Duodenal mucosa (tissue), 2 donors: ENCODE results near the gene QRSL1.
A peak's percentile ranks its signal among the peaks of the same experiment; 100 is the strongest.
"Not testable (repeated sequence)": the region's sequence is repeated elsewhere in the genome, so short reads cannot be mapped to it uniquely, and the experiment has no call there.

Source experiments
- H3K27ac ChIP-seq: one replicate; pipeline ENCODE4 v1.7.0; 2013; ENCODE audit warnings: low read depth, low read length
- H3K27me3 ChIP-seq, 2 donors: one replicate each; pipeline ENCODE4 v1.7.0; 2013; ENCODE audit warnings: low read length in 2 of 2, control low read depth in 1 of 2; ENCODE audit not compliant: insufficient read depth in 2 of 2, control insufficient read depth in 1 of 2
- H3K36me3 ChIP-seq, 2 donors: one replicate each; pipeline ENCODE4 v1.7.0; 2013; ENCODE audit warnings: low read length in 2 of 2, control low read depth in 1 of 2; ENCODE audit not compliant: insufficient read depth in 2 of 2, control insufficient read depth in 1 of 2
- H3K4me1 ChIP-seq, 2 donors: one replicate each; pipeline ENCODE4 v1.7.0; 2013; ENCODE audit warnings: low read length in 2 of 2, control low read depth in 1 of 2; ENCODE audit not compliant: insufficient read depth in 2 of 2, control insufficient read depth in 1 of 2
- H3K4me3 ChIP-seq, 2 donors: one replicate each; pipeline ENCODE4 v1.7.0; 2013; ENCODE audit warnings: low read length in 2 of 2, low read depth in 1 of 2
- H3K9ac ChIP-seq, 2 donors: one replicate each; pipeline ENCODE4 v1.7.0; 2013; ENCODE audit warnings: low read length in 2 of 2, low read depth in 1 of 2
- H3K9me3 ChIP-seq, 2 donors: one replicate each; pipeline ENCODE4 v1.7.0; 2013; ENCODE audit warnings: low read length in 2 of 2, control low read depth in 1 of 2; ENCODE audit not compliant: control insufficient read depth in 1 of 2

The QRSL1 gene

GRCh38 chr6:106694343-106694742, 65.0 kb downstream of the QRSL1 start:
- Histone ChIP-seq H3K9me3 (no peaks in the 10 kb centered on the region), H3K4me1 (peaks cover 17 to 26% of the 10 kb centered on the region in 2 donors), H3K4me3 (no peak overlapping the region), H3K27ac (no peak overlapping the region), H3K27me3 (no peaks in the 10 kb centered on the region), H3K9ac (no peak overlapping the region), H3K36me3 (no peaks in the 10 kb centered on the region)

- H3K27ac ChIP-seq = no peak overlapping the region
- H3K4me1 ChIP-seq = peaks cover 9 to 11% of the 10 kb centered on the region in 2 donors
- no peak overlapping the region for H3K4me3 ChIP-seq
Observed at GRCh38 chr6:106700581-106700980, 71.2 kb downstream of the QRSL1 start.

GRCh38 chr6:106701201-106701600, 71.8 kb downstream of the QRSL1 start:
- H3K9ac ChIP-seq, H3K27ac ChIP-seq, H3K27me3 ChIP-seq, H3K4me3 ChIP-seq, H3K36me3 ChIP-seq: not testable (repeated sequence)
- H3K9me3 ChIP-seq = peaks cover 0 to 11% of the 10 kb centered on the region in 2 donors
- H3K4me1 ChIP-seq = peaks cover 9 to 11% of the 10 kb centered on the region in 2 donors

More at GRCh38 chr6:106700581-106700980, 71.2 kb downstream of the QRSL1 start:
- Histone ChIP-seq H3K27me3 (no peaks in the 10 kb centered on the region), H3K9me3 (peaks cover 0 to 5% of the 10 kb centered on the region in 2 donors), H3K9ac (no peak overlapping the region), H3K36me3 (no peaks in the 10 kb centered on the region)

GRCh38 chr6:106702046-106702445, 72.7 kb downstream of the QRSL1 start:
- Histone ChIP-seq H3K4me1 (peaks cover 9 to 11% of the 10 kb centered on the region in 2 donors), H3K9me3 (peaks cover 0 to 11% of the 10 kb centered on the region in 2 donors), H3K9ac (peak overlapping the region in 1 of 2 donors; percentile 22), H3K36me3 (no peaks in the 10 kb centered on the region), H3K4me3 (peak overlapping the region in 1 of 2 donors; percentile 19), H3K27ac (no peak overlapping the region), H3K27me3 (no peaks in the 10 kb centered on the region)

GRCh38 chr6:106702451-106703110, 73.2 kb downstream of the QRSL1 start:
- no peaks in the 10 kb centered on the region for H3K27me3 ChIP-seq
- peak overlapping the region; percentile 19 to 47 for H3K4me3 ChIP-seq
- H3K36me3 ChIP-seq = no peaks in the 10 kb centered on the region
- H3K4me1 ChIP-seq = peaks cover 9 to 11% of the 10 kb centered on the region in 2 donors
- H3K9ac ChIP-seq = peak overlapping the region; percentile 22 to 27
- peaks cover 0 to 11% of the 10 kb centered on the region in 2 donors for H3K9me3 ChIP-seq
- H3K27ac ChIP-seq = no peak overlapping the region

- peaks cover 9 to 11% of the 10 kb centered on the region in 2 donors for H3K4me1 ChIP-seq
- H3K9me3 ChIP-seq = peaks cover 0 to 11% of the 10 kb centered on the region in 2 donors
- H3K36me3 ChIP-seq = no peaks in the 10 kb centered on the region
- no peak overlapping the region for H3K4me3 ChIP-seq
- H3K27ac ChIP-seq = no peak overlapping the region
- no peaks in the 10 kb centered on the region for H3K27me3 ChIP-seq
- no peak overlapping the region for H3K9ac ChIP-seq
Observed at GRCh38 chr6:106704327-106704726, 74.9 kb downstream of the QRSL1 start.

GRCh38 chr6:106705156-106705555, 75.8 kb downstream of the QRSL1 start:
- no peaks in the 10 kb centered on the region for H3K36me3 ChIP-seq
- no peak overlapping the region for H3K27ac ChIP-seq
- H3K9ac ChIP-seq = no peak overlapping the region
- H3K4me3 ChIP-seq = no peak overlapping the region
- H3K4me1 ChIP-seq = peaks cover 9 to 11% of the 10 kb centered on the region in 2 donors
- H3K27me3 ChIP-seq = no peaks in the 10 kb centered on the region
- H3K9me3 ChIP-seq = peaks cover 0 to 11% of the 10 kb centered on the region in 2 donors

GRCh38 chr6:106710580-106710979, 81.2 kb downstream of the QRSL1 start:
- Histone ChIP-seq H3K4me1 (peaks cover 7 to 10% of the 10 kb centered on the region in 2 donors), H3K4me3 (no peak overlapping the region), H3K9me3 (peaks cover 0 to 5% of the 10 kb centered on the region in 2 donors), H3K9ac (no peak overlapping the region), H3K27ac (no peak overlapping the region), H3K27me3 (no peaks in the 10 kb centered on the region), H3K36me3 (no peaks in the 10 kb centered on the region)

- H3K9ac ChIP-seq = no peak overlapping the region
- no peaks in the 10 kb centered on the region for H3K36me3 ChIP-seq
- H3K27me3 ChIP-seq = no peaks in the 10 kb centered on the region
- H3K27ac ChIP-seq = no peak overlapping the region
- peaks cover 7 to 29% of the 10 kb centered on the region in 2 donors for H3K4me1 ChIP-seq
- no peaks in the 10 kb centered on the region for H3K9me3 ChIP-seq
- no peak overlapping the region for H3K4me3 ChIP-seq
Observed at GRCh38 chr6:106714281-106714680, 84.9 kb downstream of the QRSL1 start.

GRCh38 chr6:106715922-106716321, 86.5 kb downstream of the QRSL1 start:
- no peak overlapping the region for H3K27ac ChIP-seq
- H3K9ac ChIP-seq = no peak overlapping the region
- no peaks in the 10 kb centered on the region for H3K27me3 ChIP-seq
- H3K4me1 ChIP-seq = peaks cover 7 to 29% of the 10 kb centered on the region in 2 donors
- H3K36me3 ChIP-seq = no peaks in the 10 kb centered on the region
- no peak overlapping the region for H3K4me3 ChIP-seq
- H3K9me3 ChIP-seq = no peaks in the 10 kb centered on the region
